ENCODE results near the gene SLC6A8.
"Not testable (repeated sequence)": the region's sequence is repeated elsewhere in the genome, so short reads cannot be mapped to it uniquely, and the experiment has no call there.

SLC6A8 gene

GRCh38 chrX:153709726-153710674, 22.3 kb downstream of the SLC6A8 start:
- no peak for DNase-seq

- DNase-seq: no peak
Measured at GRCh38 chrX:153714256-153714655, 26.5 kb downstream of the SLC6A8 start.

DNA sequence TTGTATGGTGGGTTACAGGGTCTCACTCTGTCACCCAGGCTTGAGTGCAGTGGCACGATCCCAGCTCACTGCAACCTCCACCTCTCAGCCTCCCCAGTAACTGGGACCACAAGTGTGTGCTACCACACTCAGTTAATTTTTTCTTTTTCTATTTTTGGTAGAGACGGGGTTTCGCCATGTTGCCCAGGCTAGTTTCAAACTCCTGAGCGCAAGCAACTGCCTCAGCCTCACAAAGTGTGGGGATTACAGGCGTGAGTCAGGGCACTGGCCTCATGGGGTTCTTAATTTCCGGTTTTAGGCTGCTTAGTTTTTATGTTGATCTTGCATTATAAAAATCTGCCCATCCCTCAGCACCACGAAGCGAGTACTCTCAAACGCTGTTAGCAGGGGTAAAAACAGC, 29.7 kb downstream of the SLC6A8 start:
- no peak for DNase-seq

- no peak for DNase-seq
Measured at GRCh38 chrX:153719238-153719637, 31.5 kb downstream of the SLC6A8 start.

DNA sequence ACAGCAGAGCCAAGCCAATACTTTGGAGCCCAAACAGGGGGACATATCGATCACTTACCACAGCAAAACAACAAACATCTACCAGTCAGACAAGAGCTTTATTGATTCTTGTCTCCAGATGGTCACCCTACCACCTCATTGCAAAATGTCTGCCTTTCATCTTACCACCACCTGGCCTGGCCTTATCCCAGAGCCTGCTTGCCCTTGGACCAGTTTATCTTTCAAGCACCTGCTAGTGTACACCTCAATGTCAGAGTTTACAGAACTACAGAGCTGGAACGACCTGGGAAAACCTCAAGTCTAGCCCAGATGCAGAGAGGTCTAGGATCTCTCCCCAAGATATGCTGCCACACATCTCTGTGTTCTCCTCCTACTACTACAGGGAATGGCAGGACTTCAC, 32.0 kb downstream of the SLC6A8 start:
- no peak for DNase-seq

DNA sequence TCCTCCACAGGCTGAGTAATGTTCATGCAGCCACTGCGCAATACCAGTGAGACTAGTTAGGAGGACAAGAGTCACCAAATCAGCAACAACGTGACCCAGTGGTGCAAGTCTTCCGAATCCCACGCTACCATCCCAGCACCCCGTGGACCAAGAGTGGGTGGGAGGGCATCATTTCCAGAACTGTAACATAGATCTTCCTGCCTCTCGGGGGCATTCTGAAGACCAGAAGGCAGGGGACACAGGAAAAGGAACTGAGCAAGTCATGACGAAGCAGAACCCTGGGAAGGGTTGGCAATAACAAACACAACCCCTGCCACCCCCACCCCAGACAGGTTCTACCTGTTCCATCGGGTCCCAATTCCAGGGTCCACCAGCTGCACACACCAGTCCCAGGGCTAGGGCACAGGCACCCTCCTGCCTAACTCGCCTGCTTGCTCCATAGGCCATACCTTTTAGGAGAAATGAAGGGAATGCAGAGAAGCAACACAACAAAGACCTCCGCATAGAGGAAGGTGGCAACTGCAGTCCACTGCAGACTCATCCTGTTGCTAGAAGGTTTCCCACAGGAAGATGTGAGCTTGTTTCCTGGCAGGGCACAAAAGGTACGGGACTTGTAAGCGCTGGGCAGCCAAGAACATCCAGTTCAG, 35.1 kb downstream of the SLC6A8 start:
- peak in 1 of 2 experiments; percentile 22 for DNase-seq

DNA sequence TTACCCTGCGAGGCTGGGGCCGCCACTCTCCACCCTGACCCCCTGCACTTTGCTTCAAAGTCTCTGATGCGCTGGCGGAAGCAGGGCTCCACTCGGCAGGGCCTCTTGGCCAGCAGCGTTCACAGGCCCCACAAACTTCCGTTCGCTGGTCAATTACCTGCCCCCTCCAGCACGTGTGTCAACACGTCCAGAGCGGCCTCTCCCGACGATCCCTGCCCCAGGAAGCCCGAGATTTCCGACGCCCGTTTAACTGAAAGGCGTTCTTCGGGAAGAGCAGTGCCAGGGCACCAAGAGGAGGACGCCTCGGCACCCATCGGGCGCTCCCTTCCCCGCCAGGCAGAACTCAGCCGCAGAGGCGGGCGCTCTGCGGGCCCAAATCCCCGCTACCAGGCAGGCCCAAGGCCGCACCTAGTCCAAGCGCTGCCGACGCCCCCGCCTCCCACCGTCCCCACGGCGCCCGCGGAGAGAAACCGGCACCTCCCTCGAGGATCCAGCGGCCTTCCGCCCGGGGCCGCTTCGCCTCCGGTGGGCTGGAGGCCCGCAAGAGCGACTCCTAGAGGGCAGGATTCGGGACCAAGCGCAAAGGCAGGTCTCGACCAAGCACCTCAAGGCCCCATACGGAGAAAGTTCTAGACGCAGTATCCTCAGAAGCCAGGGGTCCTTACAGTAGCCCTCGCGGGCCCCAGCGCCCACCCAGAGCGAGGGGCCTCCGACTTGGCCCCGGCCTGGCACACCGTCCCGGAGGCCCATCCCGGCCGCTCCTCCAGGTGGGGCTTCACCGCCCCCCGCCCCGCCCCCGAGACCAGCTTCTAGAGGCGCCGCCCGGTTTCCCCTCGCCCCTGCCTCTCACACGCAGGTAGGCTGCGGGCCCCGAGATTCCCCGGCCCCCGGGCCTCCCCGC, 35.9 kb downstream of the SLC6A8 start:
- DNase-seq: no peak

GRCh38 chrX:153724252-153725038, 36.7 kb downstream of the SLC6A8 start, which contains the start of the genes ABCD1 and BCAP31:
Gene ABCD1 (plus strand): TSS chrX:153724856. CDS start chrX:153725267, 411 bp downstream.
Gene BCAP31 (minus strand): TSS chrX:153724387. CDS start chrX:153723244, 1,143 bp downstream.
- peak; percentile 58 to 66 for DNase-seq

DNA sequence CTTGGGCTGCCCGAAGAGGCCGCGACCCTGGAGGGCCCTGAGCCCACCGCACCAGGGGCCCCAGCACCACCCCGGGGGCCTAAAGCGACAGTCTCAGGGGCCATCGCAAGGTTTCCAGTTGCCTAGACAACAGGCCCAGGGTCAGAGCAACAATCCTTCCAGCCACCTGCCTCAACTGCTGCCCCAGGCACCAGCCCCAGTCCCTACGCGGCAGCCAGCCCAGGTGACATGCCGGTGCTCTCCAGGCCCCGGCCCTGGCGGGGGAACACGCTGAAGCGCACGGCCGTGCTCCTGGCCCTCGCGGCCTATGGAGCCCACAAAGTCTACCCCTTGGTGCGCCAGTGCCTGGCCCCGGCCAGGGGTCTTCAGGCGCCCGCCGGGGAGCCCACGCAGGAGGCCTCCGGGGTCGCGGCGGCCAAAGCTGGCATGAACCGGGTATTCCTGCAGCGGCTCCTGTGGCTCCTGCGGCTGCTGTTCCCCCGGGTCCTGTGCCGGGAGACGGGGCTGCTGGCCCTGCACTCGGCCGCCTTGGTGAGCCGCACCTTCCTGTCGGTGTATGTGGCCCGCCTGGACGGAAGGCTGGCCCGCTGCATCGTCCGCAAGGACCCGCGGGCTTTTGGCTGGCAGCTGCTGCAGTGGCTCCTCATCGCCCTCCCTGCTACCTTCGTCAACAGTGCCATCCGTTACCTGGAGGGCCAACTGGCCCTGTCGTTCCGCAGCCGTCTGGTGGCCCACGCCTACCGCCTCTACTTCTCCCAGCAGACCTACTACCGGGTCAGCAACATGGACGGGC, 37.5 kb downstream of the SLC6A8 start:
- no peak for DNase-seq

GRCh38 chrX:153725832-153726285, 38.1 kb downstream of the SLC6A8 start:
- no peak for DNase-seq

DNA sequence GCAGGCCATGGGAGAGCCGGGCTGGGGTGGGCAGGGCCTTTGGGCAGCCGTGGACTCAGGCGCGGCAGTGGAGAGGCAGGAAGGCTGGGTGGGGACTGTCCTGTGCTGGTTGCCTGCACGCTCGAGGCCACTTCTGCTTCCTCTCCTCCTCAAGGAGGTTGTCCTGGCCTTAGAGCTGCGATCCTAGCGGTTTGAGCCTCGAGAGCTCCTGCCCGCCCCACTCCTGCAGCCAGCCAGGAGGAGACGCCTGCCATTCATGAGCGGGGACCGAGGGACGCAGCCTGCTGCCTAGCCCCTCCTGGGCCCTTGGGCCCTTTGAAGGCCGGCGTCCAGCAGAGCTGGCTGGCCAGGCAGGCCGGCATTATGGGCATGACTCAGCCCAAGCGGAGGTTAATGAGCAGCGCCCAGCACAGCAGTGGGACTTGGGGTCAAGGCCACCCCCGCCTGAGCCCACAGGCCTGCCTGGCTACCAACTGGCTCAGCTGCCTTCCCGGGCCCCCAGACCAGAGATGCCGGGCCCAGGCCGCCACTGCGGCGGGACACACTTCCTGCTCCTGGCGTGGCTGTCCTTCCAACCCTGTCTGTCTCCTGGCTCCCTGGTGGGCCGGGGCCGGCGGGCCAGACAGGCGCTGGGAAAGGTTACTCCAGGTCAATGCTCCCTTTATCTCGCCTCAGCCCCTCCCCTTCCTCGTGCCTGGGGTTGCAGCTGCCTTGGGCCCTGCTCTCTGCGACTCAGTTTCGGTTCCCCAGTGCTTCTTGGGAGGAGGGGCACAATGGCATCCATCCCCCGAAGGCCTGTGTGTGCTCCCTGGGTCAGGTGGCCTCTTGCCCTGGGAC, 38.8 kb downstream of the SLC6A8 start:
- DNase-seq: peak in 1 of 2 experiments; percentile 9

- peak; percentile 40 to 50 for DNase-seq
Measured at GRCh38 chrX:153727123-153727931, 39.6 kb downstream of the SLC6A8 start.

DNA sequence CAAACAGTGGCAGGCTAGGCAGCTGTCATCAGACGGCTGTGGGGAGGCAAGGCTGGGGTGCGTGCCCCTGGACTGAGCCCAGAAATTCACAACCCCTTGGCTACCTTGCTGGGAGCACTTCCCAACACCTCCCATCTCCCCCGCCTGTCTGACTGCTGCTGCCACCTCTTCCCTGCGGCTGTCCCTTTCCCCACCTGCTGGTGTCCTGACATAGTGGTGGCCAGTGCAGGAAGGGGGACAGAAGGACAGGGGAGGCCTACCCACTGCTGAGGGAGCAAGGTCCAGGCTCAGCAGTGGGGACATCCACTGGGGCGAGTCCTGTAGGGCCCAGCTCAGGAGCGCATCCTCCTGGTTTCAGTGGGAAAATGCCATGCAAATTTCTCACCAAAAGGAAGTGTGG, 40.4 kb downstream of the SLC6A8 start:
- no peak for DNase-seq

DNA sequence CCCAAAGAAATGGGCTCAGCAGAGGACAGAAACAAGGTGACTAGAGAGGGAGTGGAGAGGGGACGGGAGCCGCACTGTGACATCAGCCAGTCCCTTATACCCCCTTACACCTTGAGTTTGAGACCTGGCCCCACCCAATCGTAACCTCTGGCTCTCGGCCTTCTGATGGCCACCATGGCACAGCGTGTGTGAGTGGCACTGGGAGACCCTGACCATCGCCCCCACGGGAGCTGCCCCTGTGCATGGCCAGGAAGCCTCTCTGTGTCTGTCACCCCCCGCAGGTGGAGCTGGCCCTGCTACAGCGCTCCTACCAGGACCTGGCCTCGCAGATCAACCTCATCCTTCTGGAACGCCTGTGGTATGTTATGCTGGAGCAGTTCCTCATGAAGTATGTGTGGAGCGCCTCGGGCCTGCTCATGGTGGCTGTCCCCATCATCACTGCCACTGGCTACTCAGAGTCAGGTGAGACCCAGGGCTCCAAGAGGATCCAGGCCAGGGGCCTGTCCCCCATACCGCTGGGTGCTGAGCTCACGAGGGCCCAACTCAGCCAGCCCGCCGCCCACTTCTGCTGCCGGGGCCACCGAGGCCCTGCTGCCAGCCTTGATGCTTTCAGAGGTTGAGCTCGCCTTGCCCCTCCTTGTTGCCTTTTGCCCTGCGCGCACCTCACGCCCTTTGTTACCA, 41.4 kb downstream of the SLC6A8 start:
- no peak for DNase-seq

GRCh38 chrX:153730115-153730514, 42.4 kb downstream of the SLC6A8 start:
- DNase-seq: not testable (repeated sequence)

DNA sequence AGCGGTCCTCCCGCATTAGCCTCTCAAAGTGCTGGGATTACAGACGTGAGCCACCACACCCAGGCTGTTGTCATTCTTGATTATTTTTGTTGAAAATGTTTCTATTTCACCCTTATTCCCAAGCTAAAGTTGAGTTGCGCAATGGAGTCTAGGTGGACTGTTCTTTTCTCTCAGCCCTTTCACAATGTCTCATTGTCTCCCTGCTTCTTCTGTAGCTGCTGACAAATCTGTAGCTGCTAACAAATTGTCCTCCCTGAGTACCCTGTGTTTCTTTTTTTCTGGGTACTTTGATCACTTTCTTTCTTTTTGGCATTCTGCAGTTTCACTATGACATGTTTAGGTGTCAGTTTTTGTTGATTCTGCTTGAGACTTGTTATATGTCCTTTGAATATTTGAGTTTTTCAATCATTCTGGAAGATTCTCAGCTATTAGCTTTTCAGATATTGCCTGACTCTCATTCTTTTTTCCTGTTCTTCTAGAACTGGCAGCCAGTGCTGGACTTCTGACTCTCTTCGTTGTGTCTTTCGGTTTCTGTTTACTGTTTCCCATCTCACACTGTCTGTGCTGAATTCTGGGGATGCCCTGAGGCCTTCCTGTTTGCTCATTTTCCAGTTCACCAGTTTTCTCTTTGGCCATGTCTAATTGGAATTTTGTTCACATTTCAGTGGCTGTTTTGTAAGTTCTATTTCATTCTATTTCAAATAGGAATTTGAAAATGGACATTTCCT, 43.6 kb downstream of the SLC6A8 start:
- no peak for DNase-seq

DNA sequence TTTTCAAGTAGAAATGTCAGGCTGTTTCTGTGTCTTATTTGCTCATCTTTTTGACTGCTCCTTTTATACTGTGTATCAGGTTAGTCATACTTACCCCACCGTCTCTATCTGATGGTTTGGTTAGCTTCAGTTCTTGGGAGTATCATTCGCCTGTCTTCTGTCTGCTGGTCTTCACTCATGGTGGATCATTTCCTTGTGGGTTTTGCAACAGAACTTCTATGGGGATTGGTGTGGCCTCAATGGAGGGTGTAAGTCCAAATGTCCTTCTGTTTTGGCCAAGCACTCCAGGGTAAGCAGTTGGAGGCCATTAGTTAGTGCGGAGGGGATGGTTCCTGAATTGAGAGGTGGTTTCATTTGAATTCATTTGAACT, 44.1 kb downstream of the SLC6A8 start:
- DNase-seq: no peak

DNA sequence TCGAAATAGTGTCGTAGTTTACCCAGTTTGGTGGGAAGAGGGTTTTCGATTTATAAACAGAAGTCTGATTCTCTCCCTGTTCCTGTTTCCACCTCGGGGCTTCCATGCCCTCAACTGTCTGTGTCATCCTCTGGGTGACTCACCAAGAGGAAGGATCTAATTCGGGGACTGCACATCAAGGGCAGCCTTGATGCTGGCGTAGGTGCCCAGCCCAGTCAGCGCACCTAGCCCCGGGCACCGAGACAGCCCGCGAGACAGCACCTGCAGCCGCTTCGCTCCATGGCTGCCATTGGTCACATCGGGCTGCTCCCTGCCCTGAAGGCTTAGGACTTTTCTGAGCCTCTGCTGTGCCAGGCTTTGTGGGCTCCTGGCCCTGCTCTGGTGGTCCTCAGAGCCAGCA, 44.7 kb downstream of the SLC6A8 start:
- DNase-seq: no peak
